Measurements from ENCODE around the gene PROCA1.

DNA sequence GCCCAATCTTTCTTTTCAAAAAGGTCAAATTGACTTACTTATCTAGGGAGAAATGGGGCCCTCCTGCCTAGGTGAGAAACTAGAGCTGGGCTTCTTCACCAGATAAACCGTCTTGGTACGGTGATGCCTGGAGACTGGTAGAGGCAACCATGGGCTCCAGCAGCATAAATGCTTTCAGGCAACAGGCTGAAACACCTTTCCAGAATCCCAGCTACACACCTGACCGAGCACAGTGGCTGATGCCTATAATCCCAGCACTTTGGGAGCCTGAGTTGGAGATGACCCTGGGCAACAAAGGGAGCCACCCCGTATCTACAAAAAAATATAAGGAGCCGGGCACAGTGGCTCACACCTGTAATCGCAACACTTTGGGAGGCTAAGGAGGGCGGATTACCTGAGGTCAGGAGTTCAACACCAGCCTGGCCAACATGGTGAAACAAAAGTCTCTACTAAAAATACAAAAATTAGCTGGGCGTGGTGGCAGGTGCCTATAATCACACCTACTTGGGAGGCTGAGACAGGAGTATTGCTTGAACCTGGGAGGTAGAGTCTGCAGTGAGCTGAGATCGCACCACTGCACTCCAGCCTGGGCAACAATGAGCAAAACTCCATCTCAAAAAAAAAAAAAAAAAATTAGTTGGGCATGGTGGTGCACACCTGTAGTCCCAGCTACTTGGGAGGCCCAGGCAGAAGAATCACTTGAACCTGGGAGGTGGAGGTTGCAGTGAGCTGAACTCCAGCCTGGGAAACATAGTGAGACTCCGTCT, 40.1 kb upstream of the PROCA1 start:
- TF ChIP-seq POLR2AphosphoS5 (IDR thresholded peaks at IDR 0.05) = no peak
- TF ChIP-seq, protein P1, sequence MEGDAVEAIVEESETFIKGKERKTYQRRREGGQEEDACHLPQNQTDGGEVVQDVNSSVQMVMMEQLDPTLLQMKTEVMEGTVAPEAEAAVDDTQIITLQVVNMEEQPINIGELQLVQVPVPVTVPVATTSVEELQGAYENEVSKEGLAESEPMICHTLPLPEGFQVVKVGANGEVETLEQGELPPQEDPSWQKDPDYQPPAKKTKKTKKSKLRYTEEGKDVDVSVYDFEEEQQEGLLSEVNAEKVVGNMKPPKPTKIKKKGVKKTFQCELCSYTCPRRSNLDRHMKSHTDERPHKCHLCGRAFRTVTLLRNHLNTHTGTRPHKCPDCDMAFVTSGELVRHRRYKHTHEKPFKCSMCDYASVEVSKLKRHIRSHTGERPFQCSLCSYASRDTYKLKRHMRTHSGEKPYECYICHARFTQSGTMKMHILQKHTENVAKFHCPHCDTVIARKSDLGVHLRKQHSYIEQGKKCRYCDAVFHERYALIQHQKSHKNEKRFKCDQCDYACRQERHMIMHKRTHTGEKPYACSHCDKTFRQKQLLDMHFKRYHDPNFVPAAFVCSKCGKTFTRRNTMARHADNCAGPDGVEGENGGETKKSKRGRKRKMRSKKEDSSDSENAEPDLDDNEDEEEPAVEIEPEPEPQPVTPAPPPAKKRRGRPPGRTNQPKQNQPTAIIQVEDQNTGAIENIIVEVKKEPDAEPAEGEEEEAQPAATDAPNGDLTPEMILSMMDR (IDR thresholded peaks at IDR 0.05) = no peak
